HEK293T (cell line): Measurements from ENCODE around the gene LRRC4C.

Source experiments
- CTCF ChIA-PET: fragments of 350-600 bp; formaldehyde crosslinking; extraction: SDS; loops from one replicate; lab custom pipeline; 2021; ENCODE audit warnings: antibody characterized with exemption, inconsistent platforms; lab: Yijun Ruan, JAX
- POLR2A ChIA-PET: fragments of 350-600 bp; formaldehyde crosslinking; extraction: SDS; loops from one replicate; lab custom pipeline; 2020; ENCODE audit warnings: antibody characterized with exemption, inconsistent platforms; lab: Yijun Ruan, JAX
- DNase-seq: peaks from one replicate; pipeline ENCODE4 v3.0.0; 2012; ENCODE audit warnings: mixed read lengths; ENCODE audit errors: extremely low spot score
- ARNT ChIP-seq: fragments of 450-650 bp; IDR thresholded peaks from 2 replicates; pipeline ENCODE4 v1.6.1; 2017; ENCODE audit warnings: mild to moderate bottlenecking
- BHLHE40 ChIP-seq: fragments of 450-650 bp; IDR thresholded peaks from 2 replicates; pipeline ENCODE4 v1.6.1; 2016; ENCODE audit warnings: mild to moderate bottlenecking, moderate library complexity, borderline replicate concordance
- CTBP1 ChIP-seq: fragments of 450-650 bp; IDR thresholded peaks from 2 replicates; pipeline ENCODE4 v1.6.1; 2016; ENCODE audit warnings: borderline replicate concordance
- ELF4 ChIP-seq: fragments of 450-650 bp; IDR thresholded peaks from 2 replicates; pipeline ENCODE4 v1.6.1; 2017; ENCODE audit warnings: antibody characterized with exemption
- FOXA1 ChIP-seq: fragments of 450-650 bp; IDR thresholded peaks from 2 replicates; pipeline ENCODE4 v1.6.1; 2016; ENCODE audit warnings: mild to moderate bottlenecking
- FOXK2 ChIP-seq: fragments of 450-650 bp; IDR thresholded peaks from 2 replicates; pipeline ENCODE4 v1.6.1; 2016; ENCODE audit warnings: mild to moderate bottlenecking
- FOXM1 ChIP-seq: fragments of 450-650 bp; IDR thresholded peaks from 2 replicates; pipeline ENCODE4 v1.6.1; 2017; ENCODE audit warnings: mild to moderate bottlenecking, borderline replicate concordance
- HDGF ChIP-seq: fragments of 450-650 bp; IDR thresholded peaks from 2 replicates; pipeline ENCODE4 v1.6.1; 2017; ENCODE audit warnings: antibody characterized with exemption, borderline replicate concordance
- L3MBTL2 ChIP-seq: fragments of 450-650 bp; conservative IDR thresholded peaks from 2 replicates; pipeline ENCODE4 v1.6.1; 2016; ENCODE audit warnings: mild to moderate bottlenecking
- LEF1 ChIP-seq: fragments of 450-650 bp; IDR thresholded peaks from 2 replicates; pipeline ENCODE4 v1.6.1; 2017; ENCODE audit warnings: mild to moderate bottlenecking, borderline replicate concordance
- NFRKB ChIP-seq: fragments of 450-650 bp; IDR thresholded peaks from 2 replicates; pipeline ENCODE4 v1.6.1; 2016; ENCODE audit warnings: mild to moderate bottlenecking, moderate library complexity
- SP1 ChIP-seq: fragments of 450-650 bp; IDR thresholded peaks from 2 replicates; pipeline ENCODE4 v1.6.1; 2017
- SUZ12 ChIP-seq: fragments of 450-650 bp; IDR thresholded peaks from 2 replicates; pipeline ENCODE4 v1.6.1; 2016; ENCODE audit warnings: mild to moderate bottlenecking
- TARDBP ChIP-seq: fragments of 450-650 bp; IDR thresholded peaks from 2 replicates; pipeline ENCODE4 v1.6.1; 2016
- ZNF384 ChIP-seq: fragments of 450-650 bp; IDR thresholded peaks from 2 replicates; pipeline ENCODE4 v1.6.1; 2016
- TF ChIP-seq, protein P1 (sequence below): fragments of 450-650 bp; IDR thresholded peaks from 2 replicates; pipeline ENCODE4 v1.6.1; 2016

Gene LRRC4C

GRCh38 chr11:41134971-41135370 lies 324.5 kb downstream of the LRRC4C start:
- no peak for DNase-seq
- ChIA-PET CTCF (no interaction called here), POLR2A (no interaction called here)
- TF ChIP-seq FOXM1 (no peak), ZNF384 (no peak), SP1 (no peak), BHLHE40 (no peak), FOXK2 (no peak), ARNT (no peak), FOXA1 (no peak), LEF1 (no peak), CTBP1 (no peak)
- TF ChIP-seq, protein P1, sequence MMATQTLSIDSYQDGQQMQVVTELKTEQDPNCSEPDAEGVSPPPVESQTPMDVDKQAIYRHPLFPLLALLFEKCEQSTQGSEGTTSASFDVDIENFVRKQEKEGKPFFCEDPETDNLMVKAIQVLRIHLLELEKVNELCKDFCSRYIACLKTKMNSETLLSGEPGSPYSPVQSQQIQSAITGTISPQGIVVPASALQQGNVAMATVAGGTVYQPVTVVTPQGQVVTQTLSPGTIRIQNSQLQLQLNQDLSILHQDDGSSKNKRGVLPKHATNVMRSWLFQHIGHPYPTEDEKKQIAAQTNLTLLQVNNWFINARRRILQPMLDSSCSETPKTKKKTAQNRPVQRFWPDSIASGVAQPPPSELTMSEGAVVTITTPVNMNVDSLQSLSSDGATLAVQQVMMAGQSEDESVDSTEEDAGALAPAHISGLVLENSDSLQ: no peak

DNA sequence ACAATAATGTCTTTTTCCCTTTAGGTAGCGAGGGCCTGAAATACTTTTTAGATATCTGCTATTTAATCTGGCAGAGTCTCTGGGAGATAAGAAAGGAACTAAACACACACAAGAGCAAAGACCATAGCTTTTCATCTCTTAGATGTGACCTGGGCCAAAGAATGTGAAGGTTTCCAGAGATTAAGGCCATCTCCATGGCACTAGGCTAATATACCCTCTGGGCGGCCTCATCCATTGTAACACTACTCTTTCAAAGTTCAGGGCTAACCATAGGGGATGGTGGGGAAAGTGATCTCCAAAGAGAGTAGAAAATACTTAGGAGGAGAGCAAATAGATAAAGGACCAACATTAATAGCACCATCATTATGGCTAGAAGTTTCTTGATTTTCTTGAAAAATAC lies 326.4 kb downstream of the LRRC4C start:
- TF ChIP-seq FOXK2: no peak
- TF ChIP-seq, protein P1: no peak
- no peak for TF ChIP-seq ZNF384
- TF ChIP-seq SUZ12: no peak
- POLR2A ChIA-PET: no interaction called here

GRCh38 chr11:41121600-41121999 lies 337.9 kb downstream of the LRRC4C start:
- ChIA-PET POLR2A (no interaction called here), CTCF (no interaction called here)
- TF ChIP-seq, protein P1: no peak
- TF ChIP-seq L3MBTL2 (no peak), SP1 (no peak)
- no peak for DNase-seq

More for the DNA sequence above, 326.4 kb downstream of the LRRC4C start:
- DNase-seq: no peak
- CTCF ChIA-PET: no interaction called here

DNA sequence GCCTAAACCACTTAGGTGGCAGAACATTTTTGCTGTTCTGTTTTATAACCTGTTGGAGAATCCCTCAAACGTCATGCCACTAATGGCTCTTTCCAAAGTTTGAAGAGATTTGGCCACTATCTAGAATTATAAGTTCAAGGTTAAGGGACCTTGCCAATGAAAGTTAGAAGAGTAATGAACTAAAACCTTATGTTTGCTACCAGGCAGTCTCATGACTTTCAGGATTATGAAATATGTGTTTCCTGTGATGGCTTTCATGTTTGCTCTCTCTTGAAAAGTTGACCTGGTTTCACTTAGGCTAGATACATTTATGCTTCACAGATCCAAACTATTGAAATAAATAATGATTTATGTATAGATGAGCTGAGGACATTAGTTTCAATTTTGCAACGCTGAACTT lies 340.0 kb downstream of the LRRC4C start:
- TF ChIP-seq L3MBTL2 (no peak), SUZ12 (no peak), ARNT (no peak), SP1 (no peak), ELF4 (no peak), TARDBP (no peak), ZNF384 (no peak), BHLHE40 (no peak), CTBP1 (no peak)
- no peak for DNase-seq
- ChIA-PET CTCF (no interaction called here), POLR2A (no interaction called here)

DNA sequence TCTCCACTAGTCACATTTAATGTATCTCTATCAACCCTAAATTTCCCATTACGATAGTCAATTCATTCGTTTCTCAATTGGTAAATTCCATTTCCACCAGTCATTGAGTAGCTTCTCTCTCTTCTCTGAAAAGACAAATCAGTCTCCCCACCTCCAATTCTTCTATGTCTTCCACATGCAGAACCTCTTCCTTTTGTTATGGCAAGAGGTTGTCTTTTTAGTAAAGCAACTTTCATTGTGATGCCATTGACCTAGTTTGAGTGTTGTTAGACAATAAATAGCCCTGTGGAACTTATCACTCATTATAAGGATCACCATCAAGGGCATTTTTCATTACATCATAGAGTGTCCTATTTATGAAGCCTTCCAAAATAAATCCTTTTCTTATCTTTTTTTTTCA lies 340.9 kb downstream of the LRRC4C start:
- POLR2A ChIA-PET: no interaction called here
- DNase-seq: no peak
- CTCF ChIA-PET: no interaction called here
- TF ChIP-seq BHLHE40 (no peak), L3MBTL2 (no peak), FOXA1 (no peak), ZNF384 (no peak), LEF1 (no peak), HDGF (no peak), NFRKB (no peak), CTBP1 (no peak), FOXM1 (no peak)
- TF ChIP-seq, protein P1: no peak

DNA sequence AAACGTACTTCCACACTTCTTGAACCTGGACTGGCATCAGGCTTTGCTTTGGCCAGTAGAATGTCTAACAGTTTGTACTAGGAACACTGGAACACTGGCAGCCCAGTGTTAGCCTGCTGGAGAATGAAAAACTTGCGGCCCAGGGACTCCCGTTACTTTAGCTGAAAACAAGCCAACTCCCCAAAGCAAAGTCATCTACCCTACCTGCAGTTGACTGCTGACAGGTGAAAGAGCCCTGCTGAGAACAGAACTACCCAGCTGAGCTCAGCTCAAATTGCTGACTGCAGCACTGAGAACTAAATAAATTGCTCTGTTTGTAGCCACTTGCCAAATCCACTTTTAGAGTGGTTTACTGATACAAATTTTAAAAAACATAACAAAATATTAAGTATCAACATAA lies 342.5 kb downstream of the LRRC4C start:
- CTCF ChIA-PET: no interaction called here
- POLR2A ChIA-PET: no interaction called here
- no peak for DNase-seq
- TF ChIP-seq SP1 (no peak), SUZ12 (no peak), ELF4 (no peak), ZNF384 (no peak), NFRKB (no peak), TARDBP (no peak), ARNT (no peak), LEF1 (no peak), L3MBTL2 (no peak), FOXK2 (no peak)

DNA sequence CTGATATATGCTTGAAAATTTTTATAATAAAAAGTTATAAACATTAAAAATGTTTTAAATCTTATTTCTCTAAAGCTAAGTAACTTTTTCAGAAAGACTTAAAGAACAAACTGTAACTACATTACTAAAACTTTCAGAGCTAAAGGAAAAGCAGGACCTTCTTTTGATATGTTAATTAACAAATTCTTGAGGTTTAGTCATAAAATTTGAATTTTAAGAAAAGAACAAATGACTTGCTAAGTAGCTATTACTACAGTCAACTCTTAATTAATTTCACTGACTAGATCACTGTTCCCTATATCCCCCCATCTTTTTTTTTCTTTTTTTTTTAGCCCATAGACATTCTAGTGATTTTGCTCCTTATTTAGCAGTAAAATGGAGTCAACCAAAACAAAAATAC lies 344.4 kb downstream of the LRRC4C start:
- CTCF ChIA-PET: no interaction called here
- TF ChIP-seq SUZ12: no peak
- TF ChIP-seq HDGF: no peak
- TF ChIP-seq ARNT: no peak
- TF ChIP-seq LEF1: no peak
- no peak for TF ChIP-seq ELF4
- TF ChIP-seq, protein P1: no peak
- no peak for TF ChIP-seq TARDBP
- TF ChIP-seq ZNF384: no peak
- TF ChIP-seq CTBP1: no peak
- no peak for TF ChIP-seq FOXA1
- TF ChIP-seq BHLHE40: no peak
- no peak for TF ChIP-seq SP1
- no peak for TF ChIP-seq FOXM1
- TF ChIP-seq NFRKB: no peak
- TF ChIP-seq FOXK2: no peak
- no peak for TF ChIP-seq L3MBTL2
- POLR2A ChIA-PET: no interaction called here
- no peak for DNase-seq
